Measurements from ENCODE around the gene SLC38A11. TPM values are rescaled to one million over a fixed set of nuclear protein-coding genes. Genes with fewer than 3 reads are reported as not detected.

SLC38A11 gene
- total RNA-seq, 2 donors from 2014 or later = not detected

DNA sequence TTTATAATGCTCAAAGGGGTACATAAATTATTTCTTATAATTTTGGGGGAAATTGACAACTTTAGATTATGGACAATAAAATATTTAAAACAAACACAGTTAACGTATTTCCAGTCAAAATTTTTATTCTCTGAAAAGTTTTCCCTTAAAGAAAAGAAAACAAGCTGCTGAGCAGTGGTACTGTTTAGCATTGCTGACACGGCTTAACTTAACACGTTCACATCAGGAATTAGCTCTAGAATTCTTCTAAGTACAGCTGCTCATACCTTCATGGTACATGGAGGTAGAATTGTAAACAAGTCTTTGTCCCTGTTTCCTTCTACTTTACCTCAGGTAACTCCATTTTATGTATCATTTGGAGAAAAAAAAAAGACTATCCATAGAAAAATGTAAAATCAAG, 2.0 kb downstream of the SLC38A11 start:
- H3K9me3 ChIP-seq (ENCODE audit: control insufficient read depth, low read length) = no peaks in the 10 kb centered on the region

GRCh38 chr2:164952057-164952702, 3.1 kb downstream of the SLC38A11 start:
- H3K9me3 ChIP-seq (ENCODE audit: control insufficient read depth, low read length) = no peaks in the 10 kb centered on the region
- Mint-ChIP-seq H3K36me3 (ENCODE audit: low read depth) (no peaks in the 10 kb centered on the region), H3K4me1 (peaks cover 5% of the 10 kb centered on the region), H3K4me3 (no peak overlapping the region), H3K9me3 (no peaks in the 10 kb centered on the region), H3K27me3 (ENCODE audit: insufficient read depth) (peaks cover 17% of the 10 kb centered on the region), H3K27ac (no peak overlapping the region)
- H3K9ac ChIP-seq (ENCODE audit: extremely low read depth, low read length, poor library complexity, severe bottlenecking) = no peak overlapping the region
- no peak for DNase-seq
- H3K36me3 ChIP-seq (ENCODE audit: control insufficient read depth, insufficient read depth, low read length) = no peaks in the 10 kb centered on the region
- TF ChIP-seq, protein P1, sequence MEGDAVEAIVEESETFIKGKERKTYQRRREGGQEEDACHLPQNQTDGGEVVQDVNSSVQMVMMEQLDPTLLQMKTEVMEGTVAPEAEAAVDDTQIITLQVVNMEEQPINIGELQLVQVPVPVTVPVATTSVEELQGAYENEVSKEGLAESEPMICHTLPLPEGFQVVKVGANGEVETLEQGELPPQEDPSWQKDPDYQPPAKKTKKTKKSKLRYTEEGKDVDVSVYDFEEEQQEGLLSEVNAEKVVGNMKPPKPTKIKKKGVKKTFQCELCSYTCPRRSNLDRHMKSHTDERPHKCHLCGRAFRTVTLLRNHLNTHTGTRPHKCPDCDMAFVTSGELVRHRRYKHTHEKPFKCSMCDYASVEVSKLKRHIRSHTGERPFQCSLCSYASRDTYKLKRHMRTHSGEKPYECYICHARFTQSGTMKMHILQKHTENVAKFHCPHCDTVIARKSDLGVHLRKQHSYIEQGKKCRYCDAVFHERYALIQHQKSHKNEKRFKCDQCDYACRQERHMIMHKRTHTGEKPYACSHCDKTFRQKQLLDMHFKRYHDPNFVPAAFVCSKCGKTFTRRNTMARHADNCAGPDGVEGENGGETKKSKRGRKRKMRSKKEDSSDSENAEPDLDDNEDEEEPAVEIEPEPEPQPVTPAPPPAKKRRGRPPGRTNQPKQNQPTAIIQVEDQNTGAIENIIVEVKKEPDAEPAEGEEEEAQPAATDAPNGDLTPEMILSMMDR (conservative IDR thresholded peaks at IDR 0.05) = no peak
- no peaks in the 10 kb centered on the region for H3K4me1 ChIP-seq (ENCODE audit: control insufficient read depth, insufficient read depth, low read length)
- WGBS, 2 experiments (ENCODE audit: insufficient coverage in 1 of 2, insufficient read length in 1 of 2) = 89% methylated on average over 5 to 8 of the region's 8 CpGs
- no peak overlapping the region for H3K4me3 ChIP-seq (ENCODE audit: low read length)
- H3K27me3 ChIP-seq (ENCODE audit: control insufficient read depth, insufficient read depth, low read length, poor library complexity, severe bottlenecking) = no peaks in the 10 kb centered on the region
- no peak overlapping the region for H3K27ac ChIP-seq (ENCODE audit: low read depth, low read length)

More for the DNA sequence above, 2.0 kb downstream of the SLC38A11 start:
- 61 to 100% methylated on average over 1 to 3 of the region's 3 CpGs for WGBS, 2 experiments (ENCODE audit: insufficient coverage in 1 of 2, insufficient read length in 1 of 2)
- no peaks in the 10 kb centered on the region for H3K36me3 Mint-ChIP-seq (ENCODE audit: low read depth)
- TF ChIP-seq, protein P1 (conservative IDR thresholded peaks at IDR 0.05) = no peak
- H3K4me3 Mint-ChIP-seq = no peak overlapping the region
- H3K9ac ChIP-seq (ENCODE audit: extremely low read depth, low read length, poor library complexity, severe bottlenecking) = no peak overlapping the region
- H3K27ac ChIP-seq (ENCODE audit: low read depth, low read length) = no peak overlapping the region
- no peaks in the 10 kb centered on the region for H3K9me3 Mint-ChIP-seq
- no peak overlapping the region for H3K27ac Mint-ChIP-seq
- H3K36me3 ChIP-seq (ENCODE audit: control insufficient read depth, insufficient read depth, low read length) = no peaks in the 10 kb centered on the region
- H3K27me3 ChIP-seq (ENCODE audit: control insufficient read depth, insufficient read depth, low read length, poor library complexity, severe bottlenecking) = no peaks in the 10 kb centered on the region
- no peaks in the 10 kb centered on the region for H3K4me1 ChIP-seq (ENCODE audit: control insufficient read depth, insufficient read depth, low read length)
- peaks cover 17% of the 10 kb centered on the region for H3K27me3 Mint-ChIP-seq (ENCODE audit: insufficient read depth)
- no peak for DNase-seq
- H3K4me3 ChIP-seq (ENCODE audit: low read length) = no peak overlapping the region
- H3K4me1 Mint-ChIP-seq = peaks cover 5% of the 10 kb centered on the region

GRCh38 chr2:164948540-164948939, 6.8 kb downstream of the SLC38A11 start:
- 93% methylated on average over 1 of the region's 1 CpG; no CpG with 5 or more reads in 1 of the 2 experiments for WGBS, 2 experiments (ENCODE audit: insufficient coverage in 1 of 2, insufficient read length in 1 of 2)
- Histone ChIP-seq H3K9me3 (ENCODE audit: control insufficient read depth, low read length) (no peaks in the 10 kb centered on the region), H3K4me1 (ENCODE audit: control insufficient read depth, insufficient read depth, low read length) (no peaks in the 10 kb centered on the region), H3K27me3 (ENCODE audit: control insufficient read depth, insufficient read depth, low read length, poor library complexity, severe bottlenecking) (no peaks in the 10 kb centered on the region), H3K36me3 (ENCODE audit: control insufficient read depth, insufficient read depth, low read length) (no peaks in the 10 kb centered on the region), H3K27ac (ENCODE audit: low read depth, low read length) (no peak overlapping the region), H3K4me3 (ENCODE audit: low read length) (no peak overlapping the region), H3K9ac (ENCODE audit: extremely low read depth, low read length, poor library complexity, severe bottlenecking) (no peak overlapping the region)
- Mint-ChIP-seq H3K27me3 (ENCODE audit: insufficient read depth) (peaks cover 3% of the 10 kb centered on the region), H3K4me3 (no peak overlapping the region), H3K9me3 (no peaks in the 10 kb centered on the region), H3K27ac (no peak overlapping the region), H3K36me3 (ENCODE audit: low read depth) (no peaks in the 10 kb centered on the region), H3K4me1 (peaks cover 2% of the 10 kb centered on the region)
- no peak for DNase-seq
- TF ChIP-seq, protein P1 (conservative IDR thresholded peaks at IDR 0.05) = no peak

Measured in endodermal cell (in vitro differentiated cells).